GM19099 (cell line): ENCODE measurements around the gene TSPO2.

ENCODE experiments used
- POLR2A ChIP-seq: IDR thresholded peaks from 3 replicates; pipeline ENCODE4 v1.6.1; 2011; ENCODE audit warnings: low read depth; ENCODE audit not compliant: insufficient read length; ENCODE audit errors: extremely low read depth

Gene TSPO2

GRCh38 chr6:41059556-41059955, 17.3 kb downstream of the TSPO2 start:
- no peak for TF ChIP-seq POLR2A

GRCh38 chr6:41061196-41061726, 19.0 kb downstream of the TSPO2 start:
- TF ChIP-seq POLR2A, result no peak

GRCh38 chr6:41062056-41062455, 19.8 kb downstream of the TSPO2 start:
- no peak for TF ChIP-seq POLR2A

- TF ChIP-seq POLR2A, result no peak
Observed at GRCh38 chr6:41063884-41064285, 21.6 kb downstream of the TSPO2 start.

- no peak for TF ChIP-seq POLR2A
Observed at GRCh38 chr6:41064841-41065240, 22.6 kb downstream of the TSPO2 start.

- TF ChIP-seq POLR2A, result no peak
Observed at GRCh38 chr6:41065550-41066026, 23.3 kb downstream of the TSPO2 start.

GRCh38 chr6:41066867-41067304, 24.6 kb downstream of the TSPO2 start:
- TF ChIP-seq POLR2A, result no peak

GRCh38 chr6:41071501-41071922, 29.2 kb downstream of the TSPO2 start:
- TF ChIP-seq POLR2A, result peak; percentile 67

- TF ChIP-seq POLR2A, result peak; percentile 50
Observed at GRCh38 chr6:41071923-41072835, 29.9 kb downstream of the TSPO2 start, which contains the start of gene OARD1. Gene OARD1, minus strand, starts transcription at chr6:41072356. Its CDS starts 722 bp downstream, at chr6:41071634.

- TF ChIP-seq POLR2A, result no peak
Observed at GRCh38 chr6:41072836-41073202, 30.6 kb downstream of the TSPO2 start, which contains the start of gene NFYA. Gene NFYA, plus strand, starts transcription at chr6:41072974. Its CDS starts 6,116 bp downstream, at chr6:41079090.

- TF ChIP-seq POLR2A, result peak; percentile 90
Observed at GRCh38 chr6:41073203-41073967, 31.1 kb downstream of the TSPO2 start.

GRCh38 chr6:41073968-41074691, 31.9 kb downstream of the TSPO2 start:
- TF ChIP-seq POLR2A, result no peak

GRCh38 chr6:41074692-41075436, 32.6 kb downstream of the TSPO2 start:
- no peak for TF ChIP-seq POLR2A
